GM12878 (cell line): Measurements from ENCODE around the gene CBX8. TPM values are rescaled to one million over a fixed set of nuclear protein-coding genes. Genes with fewer than 3 reads are reported as not detected.

Source experiments
- ATAC-seq: fragments of 200-7000 bp; cut with Tn5 transposase; 3 replicates; pipeline ENCODE4 v1.9.1; 2020; ENCODE audit warnings: mild to moderate bottlenecking, moderate library complexity
- BruUV-seq: library from RNA; stranded (reverse); fragments of 400-500 nt; replicated peaks from 2 replicates; lab custom pipeline; 2021; lab: Mats Ljungman, UMichigan
- CTCF ChIA-PET: fragments of 300-600 bp; sonication (Branson Sonifier 250); formaldehyde crosslinking; extraction: SDS; loops from one replicate; lab custom pipeline; 2021; ENCODE audit warnings: inconsistent platforms; lab: Yijun Ruan, JAX
- POLR2A ChIA-PET: fragments of 350-600 bp; formaldehyde crosslinking; extraction: SDS; loops from one replicate; lab custom pipeline; 2021; ENCODE audit warnings: inconsistent platforms; lab: Charles Lee
- RAD21 ChIA-PET: fragments of 300-600 bp; sonication (Branson Sonifier 250); formaldehyde crosslinking; loops from one replicate; lab custom pipeline; 2023; ENCODE audit warnings: antibody characterized with exemption; ENCODE audit not compliant: unreplicated experiment; lab: Charles Lee
- SMC1A ChIA-PET: fragments of 300-600 bp; sonication (Branson Sonifier 250); formaldehyde crosslinking; loops from one replicate; lab custom pipeline; 2023; ENCODE audit not compliant: unreplicated experiment, uncharacterized antibody; lab: Charles Lee
- DNase-seq: peaks from one replicate; pipeline ENCODE4 v3.0.0-alpha.2; 2011; ENCODE audit warnings: low read depth, low spot score
- FAIRE-seq: peaks from 3 replicates; lab custom pipeline; 2011; peaks lifted over from hg19 to GRCh38; lab: Jason Lieb, UNC
- H2AFZ ChIP-seq: 2 replicates; pipeline ENCODE4 v1.6.0; 2011; ENCODE audit warnings: low read depth, low read length, control low read depth; ENCODE audit not compliant: control insufficient read depth
- H3K27ac ChIP-seq: 2 replicates; pipeline ENCODE4 v1.5.1; 2011; ENCODE audit warnings: control low read depth; ENCODE audit not compliant: control insufficient read depth, insufficient read depth
- H3K27me3 ChIP-seq, 2 experiments: replicated peaks in 1 of 2; 2 replicates each; pipeline versions ENCODE4 v1.6.0 to v1.6.1; 2011; ENCODE audit warnings: low read length in 1 of 2; ENCODE audit not compliant: control insufficient read depth in 2 of 2, insufficient read depth in 2 of 2
- H3K36me3 ChIP-seq, 2 experiments: 2 replicates each; pipeline ENCODE4 v1.5.1; 2011; ENCODE audit warnings: low read length in 1 of 2; ENCODE audit not compliant: control insufficient read depth in 2 of 2, insufficient read depth in 2 of 2
- H3K4me1 ChIP-seq: 2 replicates; pipeline ENCODE4 v1.6.1; 2011; ENCODE audit warnings: mild to moderate bottlenecking, low read length, moderate library complexity, mixed read lengths; ENCODE audit not compliant: control insufficient read depth, insufficient read depth
- H3K4me2 ChIP-seq: 2 replicates; pipeline ENCODE4 v1.6.0; 2011; ENCODE audit warnings: control low read depth; ENCODE audit not compliant: control insufficient read depth, insufficient read depth
- H3K4me3 ChIP-seq: fragments of 200-600 bp; sonication (generic); 2 replicates; pipeline ENCODE4 v1.5.1; 2016
- H3K79me2 ChIP-seq: 2 replicates; pipeline ENCODE4 v1.6.0; 2011; ENCODE audit warnings: low read length; ENCODE audit not compliant: control insufficient read depth, insufficient read depth
- H3K9ac ChIP-seq: 2 replicates; pipeline ENCODE4 v1.8.0; 2011; ENCODE audit warnings: low read length, control low read depth, mixed read lengths; ENCODE audit not compliant: control insufficient read depth, insufficient read depth
- H3K9me3 ChIP-seq: replicated peaks from 3 replicates; pipeline ENCODE4 v1.5.1; 2011; ENCODE audit warnings: mild to moderate bottlenecking, low read length; ENCODE audit not compliant: control insufficient read depth, insufficient read depth
- H4K20me1 ChIP-seq: 2 replicates; pipeline ENCODE4 v1.6.0; 2011; ENCODE audit not compliant: control insufficient read depth, insufficient read depth
- CEBPZ ChIP-seq: fragments of 150-350 bp; IDR thresholded peaks from 2 replicates; pipeline ENCODE4 v1.6.1; 2016; ENCODE audit warnings: low read depth, low read length
- CHD1 ChIP-seq: IDR thresholded peaks from 2 replicates; pipeline ENCODE4 v1.6.1; 2012; ENCODE audit warnings: low read depth, low read length, improper control_type of control experiment
- DPF2 ChIP-seq: fragments of 450-650 bp; IDR thresholded peaks from 2 replicates; pipeline ENCODE4 v1.6.1; 2017; ENCODE audit warnings: mild to moderate bottlenecking
- E2F8 ChIP-seq: fragments of 450-650 bp; IDR thresholded peaks from 2 replicates; pipeline ENCODE4 v1.6.1; 2018; ENCODE audit warnings: mild to moderate bottlenecking, low read depth, moderate library complexity; ENCODE audit not compliant: partially characterized antibody
- JUND ChIP-seq: IDR thresholded peaks from 2 replicates; pipeline ENCODE4 v1.6.1; 2012; ENCODE audit warnings: low read depth, mild to moderate bottlenecking, low read length, improper control_type of control experiment, moderate library complexity
- NRF1 ChIP-seq: conservative IDR thresholded peaks from 2 replicates; pipeline ENCODE4 v1.6.1; 2011; ENCODE audit warnings: mild to moderate bottlenecking, low read depth, low read length, improper control_type of control experiment
- RAD21 ChIP-seq: IDR thresholded peaks from 2 replicates; pipeline ENCODE4 v1.6.1; 2011; ENCODE audit warnings: mild to moderate bottlenecking, low read depth, low read length, moderate library complexity; ENCODE audit not compliant: insufficient read depth
- ZNF274 ChIP-seq: IDR thresholded peaks from one replicate; pipeline ENCODE4 v1.8.0; 2011; ENCODE audit not compliant: insufficient read length, insufficient read depth
- whole genome bisulfite sequencing: methylation state at CpG from one replicate; pipeline ENCODE4 v1.1.6; 2016; ENCODE audit warnings: low lambda C conversion rate; ENCODE audit not compliant: insufficient replicate concordance, insufficient coverage; ENCODE audit errors: missing lambda C conversion rate; 5-methylcytosine and 5-hydroxymethylcytosine counted together
- in situ Hi-C: fragments of 300-500 bp; cut with MboI; formaldehyde crosslinking; loops from 9 replicates; pipeline ENCODE4 v1.14.3; 2018; ENCODE audit warnings: mixed read lengths
- intact Hi-C: fragments of 100-400 bp; cut with micrococcal nuclease; formaldehyde crosslinking; loops from one replicate; pipeline ENCODE4 v1.14.2; 2022; ENCODE audit not compliant: unreplicated experiment
- polyA plus RNA-seq, 11 experiments: library from polyadenylated mRNA; depleted of rRNA in 4 of 11; unstranded in 6 of 11; stranded (reverse) in 5 of 11; fragments of >200 nt; fragmentation: Nextera tagmentation in 4 of 11; fragmentation: Illumina TruSeq in 1 of 11; extraction: Ambion mirVana in 4 of 11; extraction: Trizol in 1 of 11; gene quantifications; 1 replicate in 1 of 11; 2 replicates in 10 of 11; pipeline versions ENCODE4 v1.2.1 to v1.2.3, GENCODE V29; 2011 to 2016; ENCODE audit warnings: inconsistent platforms in 2 of 11, missing spikeins in 2 of 11, low read depth in 1 of 11
- total RNA-seq, 4 experiments: library from RNA; depleted of rRNA in 3 of 4; stranded (reverse); fragments of >200 nt in 3 of 4; fragmentation: Illumina TruSeq in 1 of 4; extraction: Trizol in 1 of 4; gene quantifications; 2 replicates each; pipeline versions ENCODE4 v1.2.1 to v1.2.3, GENCODE V29; 2013 to 2021
- TF ChIP-seq, protein P1 (sequence below): IDR thresholded peaks from 2 replicates; pipeline ENCODE4 v1.6.1; 2011; ENCODE audit warnings: mild to moderate bottlenecking, low read depth, low read length, moderate library complexity; ENCODE audit not compliant: insufficient replicate concordance
- TF ChIP-seq, protein P2 (sequence below): fragments of 450-650 bp; IDR thresholded peaks from 2 replicates; pipeline ENCODE4 v1.6.1; 2017; ENCODE audit warnings: low read depth, mild to moderate bottlenecking, moderate library complexity

CBX8 gene
- total and polyA plus RNA-seq, 10 of the 15 experiments (the other 5 are each of a cell fraction or from before 2014, with no cell fraction given): 0.03 to 6.7 (median 1.9) TPM

DNA sequence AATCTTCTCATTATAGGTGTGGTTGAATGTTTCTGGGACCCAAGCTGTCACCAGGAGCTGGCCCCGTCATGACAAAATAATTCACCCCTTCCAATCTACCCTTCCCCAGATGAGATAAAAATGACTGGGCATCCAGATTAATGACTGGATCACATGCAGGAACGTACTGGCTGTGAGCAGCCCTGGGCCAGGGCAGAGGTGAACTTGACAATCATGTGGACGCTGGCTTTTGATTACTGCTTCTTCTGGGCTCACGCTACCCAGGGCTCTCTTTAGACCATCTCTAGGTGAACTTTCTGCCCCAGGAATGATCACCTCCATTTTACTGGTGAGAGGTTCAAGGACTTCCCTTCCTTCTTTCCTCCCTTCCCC, 24.1 kb upstream of the CBX8 start:
- H3K9ac ChIP-seq: no peak overlapping the region
- no peaks in the 10 kb centered on the region for H3K79me2 ChIP-seq
- DNase-seq (no peak), FAIRE-seq (no peak)
- ChIA-PET SMC1A (no interaction called here), POLR2A (no interaction called here), CTCF (interaction anchor here (0.8 to 1.4 kb wide), 2 partner anchors 9 to 24 kb away, joined by 3 to 4 read pairs; no protein-coding TSS in a partner anchor)
- H3K4me3 ChIP-seq: no peak overlapping the region
- in situ Hi-C loops: no loop called here
- H3K36me3 ChIP-seq: no peaks in the 10 kb centered on the region
- H3K4me1 ChIP-seq: no peaks in the 10 kb centered on the region
- no peak overlapping the region for H3K27ac ChIP-seq
- H3K4me2 ChIP-seq: no peak overlapping the region
- TF ChIP-seq, protein P1, sequence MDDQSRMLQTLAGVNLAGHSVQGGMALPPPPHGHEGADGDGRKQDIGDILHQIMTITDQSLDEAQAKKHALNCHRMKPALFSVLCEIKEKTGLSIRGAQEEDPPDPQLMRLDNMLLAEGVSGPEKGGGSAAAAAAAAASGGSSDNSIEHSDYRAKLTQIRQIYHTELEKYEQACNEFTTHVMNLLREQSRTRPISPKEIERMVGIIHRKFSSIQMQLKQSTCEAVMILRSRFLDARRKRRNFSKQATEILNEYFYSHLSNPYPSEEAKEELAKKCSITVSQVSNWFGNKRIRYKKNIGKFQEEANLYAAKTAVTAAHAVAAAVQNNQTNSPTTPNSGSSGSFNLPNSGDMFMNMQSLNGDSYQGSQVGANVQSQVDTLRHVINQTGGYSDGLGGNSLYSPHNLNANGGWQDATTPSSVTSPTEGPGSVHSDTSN: no peak
- no peak for TF ChIP-seq JUND
- no peak for TF ChIP-seq CHD1
- TF ChIP-seq DPF2: no peak
- TF ChIP-seq, protein P2, sequence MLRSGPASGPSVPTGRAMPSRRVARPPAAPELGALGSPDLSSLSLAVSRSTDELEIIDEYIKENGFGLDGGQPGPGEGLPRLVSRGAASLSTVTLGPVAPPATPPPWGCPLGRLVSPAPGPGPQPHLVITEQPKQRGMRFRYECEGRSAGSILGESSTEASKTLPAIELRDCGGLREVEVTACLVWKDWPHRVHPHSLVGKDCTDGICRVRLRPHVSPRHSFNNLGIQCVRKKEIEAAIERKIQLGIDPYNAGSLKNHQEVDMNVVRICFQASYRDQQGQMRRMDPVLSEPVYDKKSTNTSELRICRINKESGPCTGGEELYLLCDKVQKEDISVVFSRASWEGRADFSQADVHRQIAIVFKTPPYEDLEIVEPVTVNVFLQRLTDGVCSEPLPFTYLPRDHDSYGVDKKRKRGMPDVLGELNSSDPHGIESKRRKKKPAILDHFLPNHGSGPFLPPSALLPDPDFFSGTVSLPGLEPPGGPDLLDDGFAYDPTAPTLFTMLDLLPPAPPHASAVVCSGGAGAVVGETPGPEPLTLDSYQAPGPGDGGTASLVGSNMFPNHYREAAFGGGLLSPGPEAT: no peak
- TF ChIP-seq ZNF274: no peak
- TF ChIP-seq NRF1: no peak
- no peak for TF ChIP-seq RAD21
- TF ChIP-seq CEBPZ: no peak
- no peak for TF ChIP-seq E2F8
- TF ChIP-seq, all 136 proteins: peak for 0
- H3K27me3 ChIP-seq: peaks cover 7 to 25% of the 10 kb centered on the region in 2 experiments; a peak in 3 of 4 replicates
- RAD21 ChIA-PET: interaction anchor here (1.5 kb wide), 1 partner anchor 16 kb away, joined by 3 read pairs; no protein-coding TSS in a partner anchor
- H2AFZ ChIP-seq: no peak overlapping the region
- no TSS peak for BruUV-seq
- 40% methylated on average over 4 of the region's 4 CpGs for WGBS
- ATAC-seq: no peak
- intact Hi-C loops: no loop called here
- H4K20me1 ChIP-seq: no peaks in the 10 kb centered on the region; the same call in 1 of the 2 replicates
- H3K9me3 ChIP-seq: no peaks in the 10 kb centered on the region
